AML-193 (cell line): ENCODE data around the gene GIPC1.

Experiments used
- DNase-seq, 2 experiments: peaks; one replicate each; lab custom pipeline; 2025; lab: John Stamatoyannopoulos, UW

GIPC1 gene

GRCh38 chr19:14434543-14435319 is 61.2 kb downstream of the GIPC1 start:
- DNase-seq: peak; percentile 40 to 64

- DNase-seq: no peak
Observed at GRCh38 chr19:14433554-14434501, 62.1 kb downstream of the GIPC1 start.

- DNase-seq: peak in 1 of 2 experiments; percentile 15
Observed at GRCh38 chr19:14432791-14433553, 63.0 kb downstream of the GIPC1 start, which contains the start of gene PKN1. Gene PKN1 (plus strand): TSS chr19:14433306. CDS start chr19:14433522, 216 bp downstream.

GRCh38 chr19:14430712-14431111 is 65.2 kb downstream of the GIPC1 start:
- DNase-seq: no peak

- no peak for DNase-seq
Observed at GRCh38 chr19:14428882-14429416, 67.0 kb downstream of the GIPC1 start.
